Loucy (cell line): ENCODE data around the gene KIAA0319L.
A peak's percentile ranks its signal among the peaks of the same experiment; 100 is the strongest.

ENCODE experiments used
- H2AFZ ChIP-seq: fragments of 200-600 bp; sonication (generic); 2 replicates; pipeline ENCODE4 v1.6.0; 2016; ENCODE audit warnings: antibody characterized with exemption, mild to moderate bottlenecking, low read length, moderate library complexity
- H3F3A ChIP-seq: fragments of 200-600 bp; 2 replicates; pipeline ENCODE4 v1.6.0; 2016; ENCODE audit warnings: antibody characterized with exemption, low read depth, mild to moderate bottlenecking
- H3K27me3 ChIP-seq: fragments of 200-600 bp; sonication (generic); 2 replicates; pipeline ENCODE4 v1.6.1; 2014; ENCODE audit warnings: low read length, mild to moderate bottlenecking; ENCODE audit not compliant: insufficient read depth, poor library complexity, severe bottlenecking
- H3K36me3 ChIP-seq: fragments of 200-600 bp; sonication (generic); 2 replicates; pipeline ENCODE4 v1.6.1; 2016; ENCODE audit warnings: low read length; ENCODE audit not compliant: insufficient read depth
- H3K4me1 ChIP-seq: fragments of 200-600 bp; sonication (generic); 2 replicates; pipeline ENCODE4 v1.5.1; 2014; ENCODE audit warnings: low read length, mild to moderate bottlenecking; ENCODE audit not compliant: insufficient read depth, poor library complexity, severe bottlenecking
- H3K4me2 ChIP-seq: fragments of 200-600 bp; sonication (generic); 2 replicates; pipeline ENCODE4 v1.6.0; 2014; ENCODE audit warnings: antibody characterized with exemption, low read length, low read depth, mild to moderate bottlenecking; ENCODE audit not compliant: poor library complexity, severe bottlenecking
- H3K4me3 ChIP-seq: fragments of 200-600 bp; sonication (generic); 2 replicates; pipeline ENCODE4 v1.5.1; 2014; ENCODE audit warnings: low read length, mild to moderate bottlenecking, mixed read lengths; ENCODE audit not compliant: poor library complexity, severe bottlenecking
- H3K79me2 ChIP-seq: fragments of 200-600 bp; sonication (generic); 2 replicates; pipeline ENCODE4 v1.6.1; 2014; ENCODE audit warnings: low read length; ENCODE audit not compliant: insufficient read depth
- H3K9ac ChIP-seq: fragments of 200-600 bp; sonication (generic); 2 replicates; pipeline ENCODE4 v1.6.0; 2014; ENCODE audit warnings: mild to moderate bottlenecking, low read depth, low read length, moderate library complexity; ENCODE audit not compliant: poor library complexity, severe bottlenecking
- H3K9me2 ChIP-seq: fragments of 200-600 bp; sonication (generic); replicated peaks from 2 replicates; pipeline ENCODE4 v1.6.1; 2016; ENCODE audit warnings: low read depth, low read length, mixed read lengths
- H3K9me3 ChIP-seq: fragments of 200-600 bp; sonication (generic); 2 replicates; pipeline ENCODE4 v1.6.1; 2014; ENCODE audit warnings: mild to moderate bottlenecking, antibody characterized with exemption, low read length, low read depth; ENCODE audit not compliant: insufficient read depth
- H4K20me1 ChIP-seq: fragments of 200-600 bp; sonication (generic); 2 replicates; pipeline ENCODE4 v1.6.0; 2014; ENCODE audit warnings: antibody characterized with exemption, low read length, mild to moderate bottlenecking; ENCODE audit not compliant: insufficient read depth, poor library complexity, severe bottlenecking
- EZH2phosphoT487 ChIP-seq: fragments of 200-600 bp; IDR thresholded peaks from 2 replicates; pipeline ENCODE4 v1.6.1; 2018; ENCODE audit warnings: antibody characterized with exemption, mild to moderate bottlenecking, moderate library complexity, borderline replicate concordance
- TF ChIP-seq, protein P1 (sequence below): fragments of 200-600 bp; sonication (generic); conservative IDR thresholded peaks from 2 replicates; pipeline ENCODE4 v1.5.1; 2014; ENCODE audit warnings: mild to moderate bottlenecking, antibody characterized with exemption, low read length

KIAA0319L gene

DNA sequence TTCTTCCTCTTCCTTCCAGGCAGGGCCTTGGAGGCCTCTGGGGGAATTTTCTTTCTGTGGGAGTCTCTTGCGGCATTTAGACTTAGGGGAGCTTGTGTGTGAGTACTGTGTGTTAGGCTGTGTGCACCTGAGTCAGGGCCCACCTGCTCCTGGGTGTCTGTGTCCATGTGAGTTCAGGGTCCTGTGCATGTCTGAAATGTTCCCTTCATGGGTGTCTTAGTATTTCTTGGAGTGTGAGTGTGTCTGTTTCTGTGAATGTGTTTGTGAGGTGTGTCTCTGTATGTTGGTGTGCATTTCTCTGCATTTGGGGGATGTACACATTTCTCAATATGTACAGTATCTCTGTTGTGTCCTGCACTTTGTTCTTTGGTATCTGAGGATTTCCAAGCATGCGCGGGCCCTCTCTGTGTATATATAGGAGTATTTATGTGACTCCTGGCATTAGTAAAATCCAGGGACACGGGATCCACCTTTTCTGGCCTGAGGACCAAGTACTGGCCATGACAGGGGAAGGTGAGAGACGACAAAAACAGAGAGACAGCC lies 18.3 kb upstream of the KIAA0319L start:
- Histone ChIP-seq H2AFZ (no peak overlapping the region), H3K79me2 (peaks cover 38% of the 10 kb centered on the region), H3K9me2 (no peaks in the 10 kb centered on the region), H3K4me1 (peaks cover 34% of the 10 kb centered on the region), H3K9me3 (no peaks in the 10 kb centered on the region), H4K20me1 (no peaks in the 10 kb centered on the region), H3K27me3 (no peaks in the 10 kb centered on the region), H3F3A (no peaks in the 10 kb centered on the region), H3K4me2 (peak overlapping the region; percentile 86), H3K9ac (peak overlapping the region; percentile 93), H3K36me3 (no peaks in the 10 kb centered on the region), H3K4me3 (no peak overlapping the region)
- TF ChIP-seq EZH2phosphoT487 = no peak
- TF ChIP-seq, protein P1, sequence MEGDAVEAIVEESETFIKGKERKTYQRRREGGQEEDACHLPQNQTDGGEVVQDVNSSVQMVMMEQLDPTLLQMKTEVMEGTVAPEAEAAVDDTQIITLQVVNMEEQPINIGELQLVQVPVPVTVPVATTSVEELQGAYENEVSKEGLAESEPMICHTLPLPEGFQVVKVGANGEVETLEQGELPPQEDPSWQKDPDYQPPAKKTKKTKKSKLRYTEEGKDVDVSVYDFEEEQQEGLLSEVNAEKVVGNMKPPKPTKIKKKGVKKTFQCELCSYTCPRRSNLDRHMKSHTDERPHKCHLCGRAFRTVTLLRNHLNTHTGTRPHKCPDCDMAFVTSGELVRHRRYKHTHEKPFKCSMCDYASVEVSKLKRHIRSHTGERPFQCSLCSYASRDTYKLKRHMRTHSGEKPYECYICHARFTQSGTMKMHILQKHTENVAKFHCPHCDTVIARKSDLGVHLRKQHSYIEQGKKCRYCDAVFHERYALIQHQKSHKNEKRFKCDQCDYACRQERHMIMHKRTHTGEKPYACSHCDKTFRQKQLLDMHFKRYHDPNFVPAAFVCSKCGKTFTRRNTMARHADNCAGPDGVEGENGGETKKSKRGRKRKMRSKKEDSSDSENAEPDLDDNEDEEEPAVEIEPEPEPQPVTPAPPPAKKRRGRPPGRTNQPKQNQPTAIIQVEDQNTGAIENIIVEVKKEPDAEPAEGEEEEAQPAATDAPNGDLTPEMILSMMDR = no peak

GRCh38 chr1:35574655-35575415 lies 17.6 kb upstream of the KIAA0319L start:
- Histone ChIP-seq H3K4me3 (no peak overlapping the region), H3K9me3 (no peaks in the 10 kb centered on the region), H3K4me1 (peaks cover 34% of the 10 kb centered on the region), H2AFZ (no peak overlapping the region), H3K9ac (peak overlapping the region; percentile 93), H3K36me3 (no peaks in the 10 kb centered on the region), H3F3A (no peaks in the 10 kb centered on the region), H3K4me2 (no peak overlapping the region), H3K27me3 (no peaks in the 10 kb centered on the region), H4K20me1 (no peaks in the 10 kb centered on the region), H3K9me2 (no peaks in the 10 kb centered on the region), H3K79me2 (peaks cover 33% of the 10 kb centered on the region)
- TF ChIP-seq, protein P1 = no peak
- TF ChIP-seq EZH2phosphoT487 = no peak

DNA sequence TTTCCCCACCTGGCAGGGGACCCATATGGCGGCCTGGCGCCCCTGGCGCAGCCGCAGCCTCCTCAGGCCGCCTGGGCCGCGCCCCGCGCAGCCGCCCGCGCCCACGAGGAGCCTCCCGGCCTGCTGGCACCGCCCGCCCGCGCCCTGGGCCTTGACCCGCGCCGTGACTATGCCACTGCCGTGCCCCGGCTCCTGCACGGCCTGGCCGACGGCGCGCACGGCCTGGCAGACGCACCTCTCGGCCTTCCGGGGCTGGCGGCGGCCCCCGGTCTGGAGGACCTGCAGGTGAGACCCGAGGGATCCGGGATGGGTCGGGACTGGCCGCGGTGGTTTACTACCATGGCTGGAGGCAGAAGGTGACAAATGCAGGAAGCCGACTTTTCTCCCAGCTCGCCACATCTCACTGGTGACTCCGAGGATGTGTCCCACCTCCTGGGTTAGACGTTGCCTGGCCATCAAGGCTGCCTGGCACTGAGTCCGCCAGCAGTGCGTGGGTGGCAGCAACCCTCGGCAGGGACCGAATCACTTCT lies 17.0 kb upstream of the KIAA0319L start:
- Histone ChIP-seq H3K9ac (no peak overlapping the region), H3K36me3 (no peaks in the 10 kb centered on the region), H3K9me3 (no peaks in the 10 kb centered on the region), H3K4me3 (no peak overlapping the region), H3K4me1 (peaks cover 30% of the 10 kb centered on the region), H2AFZ (no peak overlapping the region), H3K4me2 (no peak overlapping the region), H3F3A (no peaks in the 10 kb centered on the region), H3K27me3 (no peaks in the 10 kb centered on the region), H4K20me1 (no peaks in the 10 kb centered on the region), H3K79me2 (peaks cover 26% of the 10 kb centered on the region), H3K9me2 (no peaks in the 10 kb centered on the region)
- TF ChIP-seq, protein P1 = no peak
- TF ChIP-seq EZH2phosphoT487 = no peak
